ENCODE measurements around the gene FLNA. TPM values are rescaled to one million over a fixed set of nuclear protein-coding genes. Genes with fewer than 3 reads are reported as not detected.
A peak's percentile ranks its signal among the peaks of the same experiment; 100 is the strongest.

FLNA gene
- total and polyA plus RNA-seq, 2 of the 13 experiments (the other 11 are each of a cell fraction or from before 2014, with no cell fraction given), result 83.4 to 174 TPM

- TF ChIP-seq ZNF318 (CRISPR knock-in tag; IDR thresholded peaks at IDR 0.05) (peak; percentile 67; the same call in 1 of the 2 replicates), ZMAT3 (CRISPR knock-in tag; conservative IDR thresholded peaks at IDR 0.05) (no peak), ZFX (CRISPR knock-in tag; IDR thresholded peaks at IDR 0.05; ENCODE audit: low read depth) (peak; percentile 69), IRF2 (CRISPR knock-in tag; IDR thresholded peaks at IDR 0.05) (0 out of 2 replicates have a peak, but pooled peaks have one; percentile 29), NCOR1 (IDR thresholded peaks at IDR 0.05; ENCODE audit: borderline replicate concordance, low read length) (peak; percentile 28; the same call in 1 of the 2 replicates), SOX6 (IDR thresholded peaks at IDR 0.05) (no peak), SOX6 (CRISPR knock-in tag; IDR thresholded peaks at IDR 0.05) (peak; percentile 7; the same call in 1 of the 2 replicates), FOXA3 (CRISPR knock-in tag; IDR thresholded peaks at IDR 0.05) (peak; percentile 49; the same call in 1 of the 2 replicates), ZNF501 (CRISPR knock-in tag; IDR thresholded peaks at IDR 0.05) (peak; percentile 48; the same call in 1 of the 2 replicates), ZNF609 (CRISPR knock-in tag; IDR thresholded peaks at IDR 0.05; ENCODE audit: borderline replicate concordance) (no peak), RARA (CRISPR knock-in tag; IDR thresholded peaks at IDR 0.05) (peak; percentile 47; the same call in 1 of the 2 replicates), NR2F1 (CRISPR knock-in tag; IDR thresholded peaks at IDR 0.05) (peak in 1 of 2 experiments; percentile 32; a peak in 1 of 4 replicates), ZFP91 (CRISPR knock-in tag; IDR thresholded peaks at IDR 0.05; ENCODE audit: borderline replicate concordance) (peak; percentile 26; the same call in 1 of the 2 replicates)
These were observed 26.8 kb upstream of the FLNA start (continued) for GRCh38 chrX:154401045-154401799.

Measured in HepG2 (cell line).